Measurements from ENCODE around the gene ERFL.
"Not testable (repeated sequence)": the region's sequence is repeated elsewhere in the genome, so short reads cannot be mapped to it uniquely, and the experiment has no call there.

The ERFL gene

DNA sequence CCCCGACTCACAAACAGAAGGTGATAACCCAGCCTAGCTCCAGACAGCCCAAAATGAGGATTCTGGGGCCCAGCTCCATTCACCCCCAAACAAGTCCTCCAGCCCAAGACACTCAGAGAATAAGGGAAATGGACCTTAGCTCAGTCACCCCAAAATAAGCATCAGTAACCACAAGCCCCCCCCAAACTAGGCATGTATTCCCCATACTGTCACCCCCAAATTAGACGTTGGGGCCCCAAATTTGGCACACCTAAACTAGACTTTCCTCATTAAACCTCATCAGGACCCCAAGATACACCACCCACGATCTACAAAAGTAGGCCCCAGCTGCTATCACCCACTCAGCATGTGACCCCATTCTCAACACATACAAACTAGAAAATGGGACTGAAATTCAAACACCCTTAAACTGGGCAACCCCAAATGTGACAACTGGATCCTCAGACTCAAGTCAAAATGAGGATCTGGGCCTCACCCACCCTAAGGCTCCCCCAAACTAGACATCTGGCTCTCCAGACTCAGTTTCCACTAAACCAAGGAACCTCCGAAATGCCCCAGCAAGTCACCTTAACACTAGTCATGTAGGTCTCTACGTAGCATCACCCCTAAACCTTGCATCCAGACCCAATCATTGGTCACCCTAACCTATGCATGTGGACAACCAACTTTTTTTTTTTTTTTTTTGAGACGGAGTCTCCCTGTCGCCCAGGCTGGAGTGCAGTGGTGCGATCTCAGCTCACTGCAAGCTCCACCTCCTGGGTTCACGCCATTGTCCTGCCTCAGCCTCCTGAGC is 13.4 kb upstream of the ERFL start:
- DNase-seq: no peak

DNA sequence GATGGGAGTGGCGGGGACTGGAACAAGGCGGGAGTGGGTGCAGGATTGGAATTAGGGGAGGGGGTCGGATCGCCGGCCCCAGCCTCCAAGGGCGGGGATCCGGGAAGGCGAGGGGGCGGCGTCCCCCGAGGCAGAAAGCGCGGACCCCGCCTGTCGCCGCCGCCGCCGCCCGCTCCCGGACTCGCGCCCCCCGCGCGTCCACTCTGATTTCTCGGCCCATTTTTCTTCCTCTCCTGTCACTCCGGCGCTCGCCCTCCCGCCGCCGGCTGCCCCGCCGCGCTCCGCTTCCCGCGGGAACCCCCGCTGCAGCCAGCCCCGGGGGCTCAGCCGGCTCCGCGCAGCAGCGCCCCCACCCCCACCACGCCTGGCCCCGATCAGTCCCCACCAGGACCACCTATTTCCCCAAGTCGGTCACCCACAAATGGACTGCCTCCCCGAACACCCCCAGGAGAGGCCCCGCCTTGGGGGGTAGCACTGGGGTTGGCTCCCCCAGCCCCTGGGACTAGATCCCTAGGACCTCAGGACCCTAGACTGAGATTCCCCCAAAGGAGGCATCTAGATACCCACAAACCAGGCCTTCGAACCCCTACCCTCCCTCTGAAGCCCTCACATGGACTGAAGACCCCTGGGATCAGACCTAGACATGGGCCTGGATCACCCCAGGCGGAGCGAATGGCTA is 12.6 kb upstream of the ERFL start:
- no peak for DNase-seq

DNA sequence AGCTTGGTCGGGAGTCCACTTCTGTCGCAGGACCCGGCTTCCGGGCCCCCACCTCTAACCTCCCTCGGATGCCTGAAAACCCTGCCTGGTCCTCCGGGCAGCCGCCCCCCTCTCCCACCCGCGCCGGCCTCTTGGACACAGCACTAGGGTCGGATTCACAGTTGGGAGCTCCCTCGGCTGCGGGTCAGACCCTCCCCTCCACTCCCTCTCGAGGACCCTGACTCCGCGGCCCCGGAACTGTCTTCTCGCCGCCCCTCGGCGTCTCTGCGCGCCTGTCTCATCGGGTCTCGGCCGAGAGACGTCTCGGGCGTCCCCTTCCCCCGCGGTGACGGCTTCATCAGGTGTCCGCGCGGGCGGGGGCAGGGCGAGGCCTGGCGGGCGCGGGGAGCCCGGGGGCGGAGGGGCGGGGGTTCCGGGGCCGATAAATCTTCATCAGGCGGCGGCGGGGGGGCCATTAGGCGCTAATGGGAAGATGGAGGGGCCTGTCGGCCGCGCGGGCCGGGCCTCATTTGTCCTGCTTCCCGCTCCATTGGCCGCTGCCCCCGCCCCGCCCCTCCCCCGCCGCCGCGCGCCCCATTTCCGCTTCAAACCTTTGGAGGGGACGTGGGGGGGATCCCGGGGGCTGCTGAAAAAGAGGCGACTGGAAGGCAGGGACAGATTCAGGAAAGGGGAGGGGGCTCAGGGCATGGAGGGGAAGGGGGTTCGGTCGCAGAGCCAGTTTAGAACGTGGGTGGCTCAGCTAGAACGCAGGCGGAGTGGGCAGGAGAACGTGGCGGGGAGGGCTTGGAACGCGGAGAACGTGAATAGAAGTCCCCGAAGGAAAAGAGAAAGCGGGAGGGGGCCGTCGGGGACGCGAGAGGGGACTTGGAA is 11.8 kb upstream of the ERFL start:
- no peak for DNase-seq

DNA sequence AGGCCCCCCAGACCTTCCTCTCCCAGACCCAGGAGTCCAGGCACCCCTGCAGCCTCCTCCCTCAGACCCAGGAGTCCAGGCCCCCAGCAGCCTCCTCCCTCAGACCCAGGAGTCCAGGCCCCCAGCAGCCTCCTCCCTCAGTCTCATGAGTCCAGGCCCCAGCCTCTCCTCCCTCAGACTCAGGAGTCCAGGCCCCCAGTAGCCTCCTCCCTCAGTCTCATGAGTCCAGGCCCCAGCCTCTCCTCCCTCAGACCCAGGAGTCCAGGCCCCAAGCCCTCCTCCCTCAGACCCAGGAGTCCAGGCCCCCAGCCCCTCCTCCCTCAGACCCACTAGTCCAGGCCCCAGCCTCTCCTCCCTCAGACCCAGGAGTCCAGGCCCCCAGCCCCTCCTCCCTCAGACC is 11.0 kb upstream of the ERFL start:
- not testable (repeated sequence) for DNase-seq

DNA sequence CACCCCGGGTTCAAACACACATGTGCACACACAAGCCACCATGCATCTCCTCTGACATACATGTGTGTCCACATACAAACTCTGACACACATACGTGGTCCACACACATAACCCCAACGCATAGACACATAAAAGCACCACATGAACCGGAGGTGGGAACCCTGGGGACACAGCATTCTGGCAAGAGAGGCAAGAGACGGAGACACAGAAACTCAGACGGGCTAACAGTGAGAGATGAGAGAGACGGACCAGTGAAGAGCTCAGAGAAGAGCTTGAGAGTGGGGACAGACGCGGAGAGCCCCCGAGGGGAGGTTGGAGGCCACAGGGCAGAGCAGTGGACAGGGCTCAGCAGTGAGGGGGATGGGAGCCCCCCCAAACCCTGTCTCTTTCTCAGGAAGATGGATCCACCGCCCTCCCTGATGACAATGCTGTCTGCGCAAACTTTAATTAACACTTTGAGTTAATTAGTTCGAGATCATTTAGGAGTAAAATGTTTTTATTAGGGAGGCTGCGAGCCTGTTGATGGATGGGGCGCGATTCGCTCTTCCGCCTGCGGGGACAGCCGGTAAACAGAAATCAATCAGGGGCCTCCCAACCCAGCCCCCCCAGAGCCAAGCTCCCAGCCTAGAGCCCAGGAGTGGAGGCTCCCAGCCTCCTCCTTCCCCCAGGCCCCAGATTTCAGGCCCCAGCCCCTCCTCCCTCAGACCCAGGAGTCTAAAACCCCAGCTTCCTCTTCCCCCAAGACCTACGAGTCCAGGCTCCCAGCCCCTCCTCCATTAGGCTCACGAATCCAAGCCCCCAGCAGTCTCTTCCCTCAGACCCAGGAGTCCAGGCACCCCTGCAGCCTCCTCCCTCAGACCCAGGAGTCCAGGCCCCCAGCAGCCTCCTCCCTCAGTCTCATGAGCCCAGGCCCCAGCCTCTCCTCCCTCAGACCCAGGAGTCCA is 9.5 kb upstream of the ERFL start:
- DNase-seq: no peak

DNA sequence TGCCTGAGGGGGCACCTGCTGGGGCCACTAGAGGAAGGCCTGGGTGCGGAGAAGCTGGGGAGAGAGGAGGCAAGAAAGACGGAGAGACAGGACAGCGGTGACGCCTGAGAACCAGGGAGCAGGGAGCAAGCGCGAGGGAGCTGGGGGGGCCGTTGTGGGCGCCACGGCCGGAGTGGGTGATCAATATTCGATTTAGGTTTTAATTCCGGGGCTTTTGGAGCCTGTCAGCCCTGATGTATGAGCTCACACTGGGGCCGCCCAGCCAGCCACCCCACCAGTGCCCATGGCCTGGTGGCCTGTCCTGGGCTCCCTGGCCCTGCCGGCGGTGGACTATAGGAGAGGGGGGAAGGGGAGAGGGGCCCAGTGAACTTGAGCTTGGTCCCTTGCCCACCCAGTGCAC is 8.7 kb upstream of the ERFL start:
- no peak for DNase-seq

DNA sequence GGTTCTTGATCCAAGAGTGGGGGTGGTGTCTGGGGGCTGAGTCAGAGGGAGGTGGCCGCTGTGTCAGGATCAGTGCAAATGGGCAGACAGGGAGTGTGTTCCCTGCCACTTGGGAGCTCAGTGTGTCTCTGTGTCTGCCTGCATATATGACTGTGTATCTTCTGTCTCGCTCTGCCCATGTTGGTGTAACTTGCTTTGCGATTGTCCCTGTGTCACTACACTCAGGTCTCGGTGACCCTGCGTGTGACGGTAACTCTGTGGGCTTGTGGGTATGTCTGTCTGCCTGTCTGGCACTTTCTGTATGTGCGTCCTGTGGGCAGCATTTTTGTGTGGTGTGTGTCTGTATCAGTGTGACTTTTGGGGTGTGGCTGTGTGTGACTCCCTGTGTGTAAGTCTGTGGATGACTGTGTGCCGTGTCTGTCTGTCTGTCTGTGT is 8.2 kb upstream of the ERFL start:
- no peak for DNase-seq

DNA sequence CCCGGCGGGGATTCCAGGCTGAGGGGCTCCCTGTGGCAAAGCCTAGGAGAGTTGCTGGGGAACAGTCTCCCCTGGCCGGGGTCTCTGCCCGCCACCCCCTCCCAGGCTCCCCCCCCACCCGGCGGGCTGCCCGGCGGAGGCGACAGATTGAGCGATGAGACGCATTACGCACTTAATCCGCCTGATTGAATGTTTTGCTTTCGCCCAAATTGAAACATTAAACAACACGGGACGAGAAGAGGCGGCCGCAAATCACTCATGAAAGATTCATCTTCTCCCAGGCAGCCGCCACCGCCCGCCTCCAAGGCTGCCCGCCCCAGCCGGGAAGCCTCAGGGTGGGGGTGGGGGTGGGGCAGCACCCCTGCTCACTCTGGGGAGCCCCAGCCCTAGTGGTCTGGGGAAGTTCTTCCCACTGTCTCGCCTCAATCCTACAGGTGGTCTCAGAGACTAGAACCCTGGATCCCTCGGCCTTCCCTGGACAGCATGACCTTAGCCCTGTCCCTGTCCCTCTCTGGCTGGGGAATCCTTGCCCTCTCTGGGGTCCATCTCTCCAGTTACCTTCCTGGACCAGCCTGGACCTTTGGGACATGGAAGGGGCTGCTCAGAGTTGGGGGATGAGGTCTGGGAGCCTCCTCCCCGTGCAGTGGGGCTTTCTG is 7.6 kb upstream of the ERFL start:
- DNase-seq: no peak

DNA sequence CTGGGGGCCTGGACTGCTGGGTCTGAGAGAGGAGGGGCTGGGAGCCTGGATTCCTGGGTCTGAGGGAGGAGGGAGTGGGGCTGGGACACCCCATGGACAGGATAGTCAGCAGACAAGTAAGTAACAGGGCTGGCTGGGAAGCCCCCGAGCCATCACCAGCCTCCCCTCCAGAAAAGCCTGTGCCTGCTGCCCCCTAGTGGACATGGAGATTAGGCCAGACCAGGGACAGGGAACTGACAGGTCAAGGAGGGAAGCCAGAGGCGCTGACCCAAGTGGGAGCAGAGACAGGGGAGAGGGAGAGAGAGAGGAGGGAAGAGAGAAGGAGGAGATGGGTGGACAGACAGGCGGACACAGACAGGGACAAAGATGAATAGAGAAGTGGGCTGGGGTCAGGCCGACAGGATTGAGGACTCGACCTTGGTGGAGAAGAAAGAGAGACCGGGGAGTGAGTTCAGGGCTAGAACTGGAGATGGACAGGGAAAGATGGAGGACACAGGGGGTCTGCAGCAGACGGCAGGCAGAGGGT is 6.7 kb upstream of the ERFL start:
- peak; percentile 31 to 63 for DNase-seq

DNA sequence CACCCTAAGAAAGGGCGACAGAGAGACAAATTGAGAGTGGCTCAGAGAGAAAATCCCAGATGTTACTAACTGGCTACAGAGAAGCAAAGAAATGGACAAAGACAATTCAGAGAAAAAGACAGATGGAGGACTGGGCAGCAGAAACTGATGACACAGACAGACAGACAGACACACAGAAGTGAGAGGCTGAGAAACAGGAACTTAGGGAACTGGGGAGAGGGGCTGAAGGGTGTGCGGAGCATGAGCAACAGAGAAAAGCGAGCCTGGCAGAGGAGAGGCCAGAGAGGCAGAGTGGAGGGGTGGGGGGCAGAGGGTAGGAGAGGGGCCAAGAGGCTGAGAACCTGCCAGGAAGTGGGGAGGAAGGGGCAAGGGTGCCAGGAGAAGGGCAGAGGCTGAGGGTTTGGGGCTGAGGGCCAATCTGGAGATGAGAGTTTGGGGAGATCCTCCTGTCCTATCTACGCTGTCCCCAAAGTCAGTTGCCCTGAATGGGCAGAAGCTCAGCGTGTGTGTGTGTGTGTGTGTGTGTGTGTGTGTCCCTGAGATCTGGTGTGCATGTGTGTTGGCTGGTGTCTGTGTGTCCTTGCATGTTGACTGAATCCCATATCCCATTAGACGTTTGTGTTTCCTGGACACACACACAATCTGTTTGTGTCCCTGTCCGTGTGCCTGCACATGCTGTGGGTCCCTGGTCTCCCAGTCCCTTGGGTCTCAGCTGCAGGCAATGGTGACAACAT is 5.6 kb upstream of the ERFL start:
- DNase-seq: no peak

DNA sequence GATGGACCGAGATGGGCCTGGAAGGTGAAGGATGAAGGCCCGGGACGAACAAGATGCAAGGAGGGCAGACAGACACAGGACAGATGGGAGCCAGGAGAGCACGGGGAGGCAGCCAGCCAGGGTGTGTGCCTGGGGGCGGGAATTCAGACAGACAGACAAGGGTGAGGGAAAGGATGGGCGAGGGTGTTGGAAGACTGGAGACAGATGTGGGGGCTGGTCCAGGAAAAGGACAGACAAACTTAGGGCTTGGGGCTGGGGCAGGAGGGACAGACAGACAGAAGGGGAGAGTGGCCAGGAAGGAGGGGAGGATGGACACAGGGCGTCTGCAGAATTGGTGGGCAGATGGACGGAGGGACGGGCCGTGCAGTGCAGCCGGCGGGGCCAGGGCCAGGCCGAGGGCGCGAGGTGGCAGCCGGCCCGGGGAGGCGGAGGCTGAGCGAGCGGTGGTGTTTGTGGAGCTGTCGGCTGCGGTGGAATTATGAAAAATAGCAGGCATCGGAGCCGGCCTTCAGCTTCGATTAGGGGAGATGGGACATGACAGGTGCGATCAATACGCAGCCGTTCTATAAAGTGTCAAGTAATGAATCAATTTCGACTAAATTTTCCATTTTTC is 4.6 kb upstream of the ERFL start:
- DNase-seq: peak in 1 of 2 experiments; percentile 58

DNA sequence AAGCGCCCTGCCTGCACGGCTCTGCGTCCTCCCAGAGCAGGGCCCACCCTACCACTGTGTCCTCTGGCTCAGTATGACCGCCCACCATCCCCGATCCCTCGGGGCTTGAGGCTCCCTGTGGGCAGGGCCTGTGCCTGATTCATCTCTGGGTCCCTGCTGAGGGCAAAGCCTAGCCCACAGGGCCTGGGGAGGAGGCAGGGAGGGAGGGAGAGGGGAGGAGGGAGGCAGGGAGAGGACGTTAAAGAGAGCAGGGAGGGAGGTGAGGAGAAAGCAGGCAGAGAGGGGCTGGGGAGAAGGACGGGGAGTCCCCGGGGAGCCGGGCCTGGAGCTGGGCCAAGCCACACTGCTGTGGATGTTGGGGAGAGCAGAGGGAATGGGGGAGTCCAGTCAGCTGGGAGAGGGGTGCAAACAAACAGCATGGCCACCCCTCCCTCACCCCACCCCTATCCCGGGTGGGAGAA is 4.0 kb upstream of the ERFL start:
- no peak for DNase-seq

DNA sequence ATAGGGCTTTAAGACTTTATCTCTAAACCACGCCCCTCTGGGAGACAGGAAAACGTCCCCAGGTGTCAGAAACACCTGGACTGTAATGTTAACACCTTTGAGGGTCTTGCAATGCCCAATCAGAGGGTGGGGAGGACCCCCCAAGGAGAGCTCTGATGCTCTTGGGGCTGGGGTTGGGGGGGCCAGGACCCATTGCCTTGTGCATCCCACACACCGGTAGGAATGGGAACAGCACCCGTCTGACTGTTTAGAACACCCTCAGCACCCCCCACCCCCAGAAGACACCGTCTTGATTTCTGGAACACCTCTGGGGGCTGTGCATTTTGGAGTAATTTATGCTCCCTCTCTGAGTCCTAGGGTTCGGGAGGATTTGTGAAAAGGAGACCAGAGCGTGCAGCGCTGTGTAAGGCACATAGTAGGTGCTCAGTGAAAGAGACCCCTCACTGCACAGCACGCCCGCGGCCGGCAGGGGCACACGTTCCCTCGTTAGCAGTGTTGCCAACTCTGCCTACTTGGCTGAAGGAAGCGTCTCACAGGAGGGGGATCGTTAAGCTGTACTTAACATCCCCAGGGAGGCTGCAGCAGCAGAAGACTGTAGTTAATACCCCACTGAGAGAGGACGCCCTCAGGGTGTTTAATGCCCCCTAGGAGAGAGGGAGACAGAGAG is 2.8 kb upstream of the ERFL start:
- DNase-seq: peak in 1 of 2 experiments; percentile 29

DNA sequence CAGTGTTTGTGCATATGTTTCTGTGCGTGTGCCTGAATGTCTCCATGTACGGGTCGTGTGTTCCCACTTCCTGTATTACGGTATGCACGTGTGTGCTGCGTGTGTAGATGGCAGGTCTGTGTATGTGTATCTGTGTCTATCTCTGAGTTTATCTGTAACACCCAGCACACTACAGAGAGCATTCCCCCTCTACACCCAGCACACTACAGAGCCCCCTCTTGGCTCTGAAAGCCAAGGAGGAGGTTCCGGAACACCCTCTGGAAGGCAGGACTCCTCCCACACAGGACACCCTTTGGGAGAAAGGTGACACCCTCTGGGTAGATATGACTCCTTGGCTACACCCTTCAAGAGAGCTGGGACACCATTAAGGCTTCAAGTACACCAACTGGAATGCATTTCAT is 2.1 kb upstream of the ERFL start:
- DNase-seq: no peak

DNA sequence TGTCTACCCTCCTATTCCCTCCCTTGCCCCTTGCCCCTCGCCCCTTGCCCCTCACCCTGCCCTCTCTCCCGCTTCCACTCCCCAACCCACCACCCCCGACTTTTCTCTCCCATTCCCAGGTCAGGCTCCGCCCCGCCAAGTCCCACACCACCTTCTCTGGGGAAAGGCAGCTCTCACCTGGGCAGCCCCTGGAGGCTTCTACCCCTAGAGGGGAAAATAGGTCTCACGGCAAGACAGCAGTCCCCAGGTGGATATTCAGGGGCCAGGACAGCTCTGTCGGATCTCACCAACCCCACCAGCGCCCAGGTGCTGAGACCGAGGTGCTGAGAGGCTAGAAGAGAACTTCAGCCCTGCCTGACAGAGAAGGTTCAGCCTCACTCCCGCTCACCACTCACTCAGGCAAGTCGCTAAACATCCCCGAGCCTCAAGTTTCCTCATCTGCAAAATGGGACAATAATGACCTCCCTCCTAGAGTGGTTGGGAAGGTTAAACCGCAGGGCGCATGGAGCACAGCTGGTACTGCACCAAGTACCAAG is 1.4 kb upstream of the ERFL start:
- DNase-seq: no peak

DNA sequence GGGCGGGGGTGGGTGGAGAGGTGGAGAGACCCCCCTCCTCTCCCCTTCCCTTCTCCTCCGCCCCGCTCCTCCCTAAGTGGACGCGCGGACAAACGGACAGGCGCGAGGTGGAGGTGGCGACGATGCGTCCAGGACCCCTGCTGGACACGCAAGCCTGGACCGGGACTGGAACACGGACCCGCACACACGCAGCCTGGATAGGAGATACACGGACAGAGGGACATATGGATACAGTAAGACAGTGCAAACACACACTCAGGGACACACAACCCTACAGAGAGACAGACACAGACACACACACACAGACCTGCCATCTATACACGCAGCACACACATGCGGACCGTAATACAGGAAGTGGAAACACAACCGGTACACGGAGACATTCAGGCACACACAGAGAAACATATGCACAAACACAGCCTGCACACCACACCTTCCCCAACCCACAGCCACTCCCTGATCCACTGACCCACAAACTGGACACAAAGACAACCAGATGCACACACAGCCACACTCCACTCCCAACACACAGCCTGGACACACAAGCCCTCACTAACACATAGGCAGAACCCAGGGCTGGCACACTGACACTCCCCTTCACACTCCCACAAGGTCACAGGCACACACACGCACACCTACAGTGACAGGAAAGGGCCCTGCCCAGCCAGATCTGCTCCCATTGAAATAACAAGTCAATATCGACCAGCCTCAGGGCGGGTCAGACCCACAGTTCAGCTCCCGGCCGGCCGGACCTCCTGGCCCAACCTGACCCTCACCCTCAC is 696 bp upstream of the ERFL start:
- DNase-seq: no peak

DNA sequence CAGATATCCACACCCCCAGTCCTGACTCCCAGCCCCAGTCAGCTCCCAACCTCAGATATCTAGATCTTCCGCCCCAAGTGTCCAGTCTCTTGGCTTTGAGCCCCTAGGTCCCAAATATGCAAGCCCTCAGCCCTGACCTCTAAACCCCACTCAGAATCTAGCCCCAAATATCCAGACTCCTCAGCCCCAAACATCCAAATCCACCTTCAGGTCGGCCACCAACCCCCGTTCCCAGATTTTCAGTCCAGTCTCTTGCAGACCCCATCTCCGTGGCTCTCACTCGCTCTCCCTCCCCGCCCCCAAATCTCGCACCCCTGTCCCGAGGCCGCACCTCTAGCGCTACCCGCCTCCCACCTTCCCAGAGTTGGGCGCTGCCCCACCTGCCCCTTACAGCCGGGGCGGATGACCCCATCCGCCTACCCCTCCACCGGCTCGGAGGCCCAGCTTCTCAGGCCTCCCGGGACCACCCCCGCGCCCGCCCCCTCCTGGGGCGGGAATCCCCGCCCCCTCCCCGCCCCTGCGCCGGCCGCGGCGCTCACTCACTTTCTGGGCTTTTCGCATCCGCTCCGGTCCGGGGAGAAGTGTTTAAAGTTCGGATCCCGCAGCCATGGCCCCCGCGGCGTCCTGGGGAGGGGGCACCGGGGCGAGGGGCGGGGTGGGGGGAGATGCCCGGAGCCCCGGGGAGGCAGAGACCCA is 604 bp downstream of the ERFL start:
- no peak for DNase-seq

All from NCI-H446 (cell line).